Subcutaneous adipose tissue (tissue), 4 donors: ENCODE measurements around the gene RNF115. TPM values are rescaled to one million over a fixed set of nuclear protein-coding genes. Genes with fewer than 3 reads are reported as not detected.

Experiments
- total RNA-seq, 4 donors: library from RNA; depleted of rRNA; stranded (reverse); fragments of >200 nt; gene quantifications; one replicate each; pipeline ENCODE4 v1.1.0, GENCODE V29; 2016
- TF ChIP-seq, protein P1 (sequence below): fragments of 450-650 bp; IDR thresholded peaks from one replicate; pipeline ENCODE4 v1.5.1; 2016; ENCODE audit warnings: low read depth, mild to moderate bottlenecking, control low read depth, antibody characterized with exemption, moderate library complexity

The RNF115 gene
- total RNA-seq, 4 donors from 2014 or later = 17.0 to 33.7 (median 25.6) TPM

DNA sequence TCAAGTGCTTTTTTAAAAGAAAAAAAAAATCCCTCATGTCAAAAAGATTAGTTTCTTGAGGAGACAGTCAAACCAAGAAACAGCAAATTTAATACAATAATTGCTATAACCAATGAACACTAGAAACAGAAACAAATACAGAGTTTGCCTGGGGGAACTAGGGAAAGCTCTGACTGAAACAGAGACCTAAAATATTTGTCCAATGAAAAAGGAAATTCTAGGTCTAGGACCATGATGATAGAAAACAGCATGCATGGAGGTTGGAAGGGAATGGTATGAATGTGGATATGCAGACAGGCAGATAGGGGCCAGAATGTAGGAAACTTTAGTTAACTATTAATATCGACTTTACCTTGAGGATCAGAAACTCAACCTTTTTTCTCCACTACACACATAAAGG lies 31.4 kb downstream of the RNF115 start:
- TF ChIP-seq, protein P1, sequence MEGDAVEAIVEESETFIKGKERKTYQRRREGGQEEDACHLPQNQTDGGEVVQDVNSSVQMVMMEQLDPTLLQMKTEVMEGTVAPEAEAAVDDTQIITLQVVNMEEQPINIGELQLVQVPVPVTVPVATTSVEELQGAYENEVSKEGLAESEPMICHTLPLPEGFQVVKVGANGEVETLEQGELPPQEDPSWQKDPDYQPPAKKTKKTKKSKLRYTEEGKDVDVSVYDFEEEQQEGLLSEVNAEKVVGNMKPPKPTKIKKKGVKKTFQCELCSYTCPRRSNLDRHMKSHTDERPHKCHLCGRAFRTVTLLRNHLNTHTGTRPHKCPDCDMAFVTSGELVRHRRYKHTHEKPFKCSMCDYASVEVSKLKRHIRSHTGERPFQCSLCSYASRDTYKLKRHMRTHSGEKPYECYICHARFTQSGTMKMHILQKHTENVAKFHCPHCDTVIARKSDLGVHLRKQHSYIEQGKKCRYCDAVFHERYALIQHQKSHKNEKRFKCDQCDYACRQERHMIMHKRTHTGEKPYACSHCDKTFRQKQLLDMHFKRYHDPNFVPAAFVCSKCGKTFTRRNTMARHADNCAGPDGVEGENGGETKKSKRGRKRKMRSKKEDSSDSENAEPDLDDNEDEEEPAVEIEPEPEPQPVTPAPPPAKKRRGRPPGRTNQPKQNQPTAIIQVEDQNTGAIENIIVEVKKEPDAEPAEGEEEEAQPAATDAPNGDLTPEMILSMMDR = no peak

DNA sequence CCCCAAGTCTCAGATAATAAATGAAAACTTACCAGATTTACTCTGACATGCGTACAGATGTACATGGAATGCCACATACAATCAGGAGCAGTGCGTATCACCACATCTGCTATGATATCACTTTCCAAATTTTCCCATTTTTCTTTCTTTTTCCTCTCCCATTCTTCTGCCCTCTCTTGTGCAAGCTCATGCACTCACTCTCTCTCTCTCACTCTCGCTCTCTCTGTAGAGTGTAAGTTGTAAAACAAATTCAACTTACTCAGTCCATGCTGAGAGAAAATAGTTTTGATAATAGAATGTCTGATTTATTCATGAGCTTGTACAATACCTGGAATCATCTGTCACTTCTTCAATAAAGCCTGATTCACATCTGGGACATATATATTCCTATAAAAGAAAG lies 35.3 kb downstream of the RNF115 start:
- TF ChIP-seq, protein P1 = no peak

DNA sequence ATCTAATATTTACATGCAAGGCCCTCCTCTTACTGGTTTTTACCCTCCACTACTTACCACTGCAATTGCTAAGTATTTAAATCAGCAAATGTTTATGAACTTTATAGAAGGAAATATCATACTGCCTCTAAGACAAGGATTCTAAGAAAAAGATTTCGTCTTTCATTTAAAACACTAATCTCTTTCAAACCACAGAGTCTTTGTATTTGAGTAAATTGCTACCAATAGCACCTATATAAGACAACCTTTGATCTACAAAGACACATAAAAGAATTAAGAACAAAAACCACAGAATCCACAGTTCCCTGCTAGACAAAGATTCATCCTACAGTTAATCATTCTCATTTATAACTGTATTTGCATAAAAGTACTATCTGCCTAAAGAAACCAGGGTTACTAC lies 37.6 kb downstream of the RNF115 start:
- TF ChIP-seq, protein P1 = no peak

DNA sequence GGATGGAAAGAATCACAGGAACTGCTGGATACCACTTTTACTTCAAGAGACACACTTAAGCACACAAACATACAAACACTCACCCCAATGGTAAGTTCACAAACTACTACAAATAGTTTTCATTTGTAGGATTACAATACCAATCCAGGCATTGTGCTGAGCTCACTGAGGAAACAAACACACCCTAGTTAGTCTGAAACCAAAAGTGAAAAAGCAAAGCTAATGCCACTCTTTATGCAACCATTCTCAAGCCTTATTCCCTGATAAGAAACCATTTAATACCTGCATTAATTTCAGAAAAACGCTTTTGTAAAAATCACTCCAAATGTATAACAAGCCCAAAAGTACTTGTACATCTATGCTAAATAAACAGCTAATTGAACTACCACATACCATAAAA lies 38.3 kb downstream of the RNF115 start:
- TF ChIP-seq, protein P1 = no peak

DNA sequence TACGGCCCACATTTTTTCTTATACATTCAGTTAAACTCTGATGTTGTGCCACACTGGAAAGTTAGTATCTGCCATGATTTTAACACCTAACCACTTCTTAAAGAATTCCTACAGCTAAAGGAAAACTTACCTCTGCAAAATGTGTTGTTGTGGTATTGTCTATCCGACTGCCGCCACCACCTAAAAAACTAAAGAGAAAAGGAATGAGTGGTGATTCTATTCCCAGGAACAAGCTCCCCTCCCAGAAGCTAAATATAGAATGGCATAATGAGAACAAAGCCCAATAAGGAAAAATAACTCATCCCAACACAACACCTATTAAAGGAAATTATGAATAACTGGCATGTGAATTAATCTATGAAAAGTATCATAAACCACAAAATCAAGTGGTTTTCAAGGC lies 39.5 kb downstream of the RNF115 start:
- TF ChIP-seq, protein P1 = no peak

DNA sequence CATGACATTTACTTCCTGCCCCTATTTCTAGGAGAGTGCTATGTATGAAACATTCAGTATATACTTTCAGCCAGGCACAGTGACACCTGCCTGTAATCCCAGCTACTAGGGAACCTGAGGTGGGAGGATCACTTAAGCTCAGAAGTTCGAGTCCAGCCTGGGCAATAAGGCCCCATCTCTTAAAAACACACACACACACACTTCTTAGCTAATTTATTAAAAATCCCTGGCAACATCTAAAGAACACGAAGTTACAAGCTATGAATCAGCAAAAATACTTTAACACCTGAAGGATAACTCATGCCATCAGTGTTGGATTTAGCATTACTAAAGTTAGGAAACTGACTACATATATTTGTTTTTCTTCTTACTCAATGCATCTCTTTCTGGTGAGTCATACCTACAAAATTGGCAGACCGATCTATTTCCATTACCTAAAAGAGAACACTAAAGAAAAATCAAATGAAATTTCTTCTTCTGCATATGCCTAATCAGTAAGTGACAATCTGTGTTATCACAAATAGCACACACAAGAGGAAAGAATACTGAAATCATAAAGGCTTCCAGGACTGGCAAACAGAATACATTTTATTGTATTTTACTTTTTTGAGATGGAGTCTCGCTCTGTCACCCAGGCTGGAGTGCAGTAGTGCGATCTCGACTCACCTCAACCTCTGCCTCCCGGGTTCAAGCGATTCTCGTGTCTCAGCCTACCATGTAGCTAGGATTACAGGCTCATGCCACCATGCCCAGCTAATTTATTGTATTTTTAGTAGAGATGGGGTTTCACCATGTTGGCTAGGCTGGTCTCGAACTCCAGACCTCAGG lies 41.4 kb downstream of the RNF115 start:
- TF ChIP-seq, protein P1 = no peak

DNA sequence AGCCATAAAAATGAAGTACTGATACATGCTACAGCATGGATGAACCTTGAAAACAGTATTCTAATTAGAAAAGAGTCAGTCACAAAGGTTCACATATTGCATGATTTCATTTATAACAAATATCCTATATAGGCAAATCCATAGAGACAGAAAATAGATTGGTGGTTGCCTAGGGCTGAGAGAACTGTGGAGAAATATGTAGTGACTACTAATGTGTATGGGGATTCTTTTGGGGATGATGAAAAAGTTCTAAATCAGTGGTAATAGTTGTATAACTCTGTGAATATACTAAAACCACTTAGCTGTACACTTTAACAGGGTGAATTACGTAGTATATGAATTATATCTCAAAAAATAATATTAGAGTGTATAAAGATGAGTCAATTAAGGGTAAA lies 45.8 kb downstream of the RNF115 start:
- TF ChIP-seq, protein P1 = no peak
